Globus pallidus (tissue), 1 donor: Measurements from ENCODE around the gene SPINK6.

Experiments
- DNase-seq: peaks from one replicate; pipeline ENCODE4 v3.0.0-alpha.2; 2015; ENCODE audit warnings: low spot score

SPINK6 gene

GRCh38 chr5:148224117-148224742, 21.4 kb downstream of the SPINK6 start:
- DNase-seq: no peak

GRCh38 chr5:148228392-148228984, 25.6 kb downstream of the SPINK6 start:
- DNase-seq: no peak

DNA sequence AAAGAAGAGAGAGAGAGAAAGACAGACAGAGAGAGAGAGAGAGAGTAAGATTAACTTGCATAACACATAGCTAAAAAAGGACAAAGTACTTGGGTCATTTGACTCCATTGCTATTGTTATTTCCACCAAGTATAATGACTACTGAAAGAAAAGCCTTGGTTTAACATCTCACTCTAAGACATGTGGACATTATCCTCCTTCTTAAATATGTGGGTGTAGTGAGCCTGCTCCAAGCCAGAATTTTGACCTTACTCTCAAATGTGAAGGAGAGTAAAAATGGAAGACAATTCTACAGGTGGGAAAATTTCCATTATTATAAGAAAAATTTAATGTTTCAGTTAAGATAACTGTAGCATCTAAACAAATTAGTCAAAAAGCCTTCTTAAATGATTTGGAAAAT, 27.0 kb downstream of the SPINK6 start:
- DNase-seq: no peak

GRCh38 chr5:148230240-148230639, 27.4 kb downstream of the SPINK6 start:
- no peak for DNase-seq

GRCh38 chr5:148237785-148238417, 35.1 kb downstream of the SPINK6 start:
- no peak for DNase-seq

GRCh38 chr5:148238418-148238794, 35.6 kb downstream of the SPINK6 start, which contains the start of gene MARCOL:
MARCOL (plus strand) TSS chr5:148238525; CDS start chr5:148238598, 73 bp downstream.
- DNase-seq: no peak

GRCh38 chr5:148248894-148249293, 46.1 kb downstream of the SPINK6 start:
- no peak for DNase-seq

DNA sequence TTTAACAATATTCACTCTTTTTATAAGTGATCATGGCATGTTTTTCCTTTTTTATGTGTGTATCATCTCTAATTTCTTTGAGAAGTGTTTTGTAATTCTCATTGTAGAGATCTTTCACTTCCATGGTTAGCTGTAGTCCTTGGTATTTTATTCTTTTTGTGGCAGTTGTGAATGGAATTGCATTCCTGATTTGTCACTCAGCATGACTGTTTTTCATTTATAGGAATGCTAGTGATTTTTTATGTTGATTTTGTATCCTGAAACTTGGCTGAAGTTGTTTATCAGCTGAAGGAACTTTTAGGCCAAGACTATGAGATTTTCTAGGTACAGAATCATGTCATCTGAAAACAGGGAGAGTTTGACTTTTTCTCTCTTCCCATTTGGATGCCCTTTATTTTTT, 52.6 kb downstream of the SPINK6 start:
- no peak for DNase-seq

GRCh38 chr5:148259288-148259687, 56.4 kb downstream of the SPINK6 start:
- DNase-seq: no peak

- no peak for DNase-seq
Observed at GRCh38 chr5:148261221-148261620, 58.4 kb downstream of the SPINK6 start.
